Breast epithelium (tissue), 4 donors: ENCODE data around the gene SMAD6. TPM values are rescaled to one million over a fixed set of nuclear protein-coding genes. Genes with fewer than 3 reads are reported as not detected.
A peak's percentile ranks its signal among the peaks of the same experiment; 100 is the strongest.

Experiments used
- DNase-seq, 2 donors: peaks; one replicate each; pipeline ENCODE4 v3.0.0-alpha.2; 2019; ENCODE audit warnings: low spot score in 2 of 2
- H3K27ac ChIP-seq, 2 donors: fragments of 200-600 bp; sonication (generic) in 1 of 2; one replicate each; pipeline ENCODE4 v1.5.1; 2016 to 2019; ENCODE audit warnings: mild to moderate bottlenecking in 1 of 2
- H3K27me3 ChIP-seq, 2 donors: fragments of 200-600 bp; sonication (generic) in 1 of 2; one replicate each; pipeline versions ENCODE4 v1.5.1 to v1.6.0; 2017 to 2019; ENCODE audit warnings: control low read depth in 1 of 2, mild to moderate bottlenecking in 1 of 2
- H3K36me3 ChIP-seq: fragments of 200-600 bp; one replicate; pipeline ENCODE4 v1.5.1; 2019
- H3K4me1 ChIP-seq, 2 donors: fragments of 200-600 bp; sonication (generic); one replicate each; pipeline ENCODE4 v1.5.1; 2016 to 2019; ENCODE audit warnings: control low read depth in 1 of 2
- H3K4me3 ChIP-seq, 3 donors: fragments of 200-600 bp; sonication (generic); 1 replicate in 2 of 3; 2 replicates in 1 of 3; pipeline ENCODE4 v1.5.1; 2016 to 2019; ENCODE audit warnings: mild to moderate bottlenecking in 3 of 3, moderate library complexity in 2 of 3
- H3K9me3 ChIP-seq, 2 donors: fragments of 200-600 bp; sonication (generic) in 1 of 2; one replicate each; pipeline ENCODE4 v1.5.1; 2016 to 2019; ENCODE audit warnings: control low read depth in 1 of 2
- POLR2A ChIP-seq: fragments of 450-650 bp; IDR thresholded peaks from one replicate; pipeline ENCODE4 v1.6.1; 2016; ENCODE audit warnings: antibody characterized with exemption, mild to moderate bottlenecking, moderate library complexity
- POLR2AphosphoS5 ChIP-seq, 3 donors: sonication (generic); formaldehyde crosslinking; IDR thresholded peaks; one replicate each; pipeline ENCODE4 v1.6.1; 2017; ENCODE audit warnings: antibody characterized with exemption in 3 of 3
- intact Hi-C: fragments of 100-400 bp; cut with DNase I; formaldehyde crosslinking; loops from one replicate; pipeline ENCODE4 v1.15.1; 2023; ENCODE audit warnings: low total_unique reads
- total RNA-seq, 3 donors: library from RNA; depleted of rRNA; stranded (reverse); fragments of >200 nt; gene quantifications; one replicate each; pipeline ENCODE4 v1.1.0, GENCODE V29; 2016
- TF ChIP-seq, protein P1 (sequence below), 3 donors: fragments of 450-650 bp; IDR thresholded peaks; one replicate each; pipeline ENCODE4 v1.5.1; 2016 to 2017; ENCODE audit warnings: antibody characterized with exemption in 3 of 3, mild to moderate bottlenecking in 3 of 3, moderate library complexity in 3 of 3

The SMAD6 gene
- total RNA-seq, 3 donors from 2014 or later = 7.6 to 22.6 (median 13.4) TPM

DNA sequence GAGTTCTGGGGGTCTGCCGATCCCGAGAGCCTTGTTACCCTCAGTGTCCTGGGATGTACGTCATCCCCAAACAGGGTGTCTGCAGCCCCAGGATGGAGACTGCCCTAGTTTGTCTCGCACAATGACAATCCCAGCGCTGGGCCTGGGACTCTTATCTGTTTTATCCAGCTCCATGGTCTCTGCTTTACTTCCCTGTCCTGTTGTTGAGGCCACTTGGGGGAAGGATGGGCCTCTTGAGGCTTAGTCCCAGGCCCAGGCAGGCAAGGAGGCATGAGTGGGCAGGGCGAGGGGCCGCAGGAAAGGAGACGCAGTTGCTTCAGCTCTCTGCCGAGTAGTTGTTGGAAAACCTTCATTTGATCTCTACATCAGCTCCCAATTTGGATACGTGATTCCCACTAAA is 17.4 kb downstream of the SMAD6 start:
- intact Hi-C loops = no loop called here

DNA sequence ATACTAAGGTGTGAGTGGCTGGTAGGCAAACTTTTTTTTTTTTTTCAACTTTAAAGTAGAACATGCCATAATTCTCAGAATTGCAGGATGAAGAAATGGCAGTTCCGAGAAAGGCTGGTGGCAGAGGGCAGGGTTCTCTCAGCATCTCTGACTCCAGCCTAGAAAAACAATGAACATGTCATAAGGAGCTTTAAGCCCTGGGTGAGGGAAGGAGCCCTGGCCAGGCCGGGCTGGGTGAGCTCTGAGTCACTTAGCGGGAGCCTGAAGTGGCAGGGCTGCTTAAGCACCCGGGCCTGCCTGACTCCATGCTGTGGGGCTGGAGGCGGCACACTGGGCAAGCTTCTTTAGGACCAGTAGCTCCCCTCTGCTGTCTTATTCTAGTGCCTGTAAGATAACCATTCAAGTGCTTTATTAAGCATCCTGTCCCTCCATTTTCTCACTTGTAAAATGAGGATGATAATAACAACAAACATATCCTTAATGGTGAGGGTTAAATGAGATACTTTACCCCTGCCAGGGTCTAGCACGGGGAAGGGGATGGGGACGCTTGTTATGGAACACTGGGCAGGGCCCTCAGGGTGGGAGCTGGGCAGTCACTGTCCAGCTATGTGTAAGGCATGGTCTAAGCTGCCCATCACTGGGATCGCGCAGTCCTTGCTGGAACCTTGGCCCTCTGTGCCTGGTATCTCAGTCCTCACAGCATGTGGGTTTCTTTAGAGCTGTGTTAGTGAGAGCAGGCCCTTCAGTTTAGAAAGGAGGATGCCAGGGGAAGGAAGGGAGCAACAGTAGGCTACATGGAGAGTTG is 18.4 kb downstream of the SMAD6 start:
- peaks cover 0 to 5% of the 10 kb centered on the region in 2 donors for H3K4me1 ChIP-seq
- H3K27ac ChIP-seq = peak overlapping the region in 1 of 2 donors; percentile 8
- TF ChIP-seq POLR2AphosphoS5 (IDR thresholded peaks at IDR 0.05) = no peak
- TF ChIP-seq, protein P1, sequence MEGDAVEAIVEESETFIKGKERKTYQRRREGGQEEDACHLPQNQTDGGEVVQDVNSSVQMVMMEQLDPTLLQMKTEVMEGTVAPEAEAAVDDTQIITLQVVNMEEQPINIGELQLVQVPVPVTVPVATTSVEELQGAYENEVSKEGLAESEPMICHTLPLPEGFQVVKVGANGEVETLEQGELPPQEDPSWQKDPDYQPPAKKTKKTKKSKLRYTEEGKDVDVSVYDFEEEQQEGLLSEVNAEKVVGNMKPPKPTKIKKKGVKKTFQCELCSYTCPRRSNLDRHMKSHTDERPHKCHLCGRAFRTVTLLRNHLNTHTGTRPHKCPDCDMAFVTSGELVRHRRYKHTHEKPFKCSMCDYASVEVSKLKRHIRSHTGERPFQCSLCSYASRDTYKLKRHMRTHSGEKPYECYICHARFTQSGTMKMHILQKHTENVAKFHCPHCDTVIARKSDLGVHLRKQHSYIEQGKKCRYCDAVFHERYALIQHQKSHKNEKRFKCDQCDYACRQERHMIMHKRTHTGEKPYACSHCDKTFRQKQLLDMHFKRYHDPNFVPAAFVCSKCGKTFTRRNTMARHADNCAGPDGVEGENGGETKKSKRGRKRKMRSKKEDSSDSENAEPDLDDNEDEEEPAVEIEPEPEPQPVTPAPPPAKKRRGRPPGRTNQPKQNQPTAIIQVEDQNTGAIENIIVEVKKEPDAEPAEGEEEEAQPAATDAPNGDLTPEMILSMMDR (IDR thresholded peaks at IDR 0.05) = no peak
- TF ChIP-seq POLR2A = no peak
- intact Hi-C loops = no loop called here
- H3K36me3 ChIP-seq = no peaks in the 10 kb centered on the region
- H3K4me3 ChIP-seq = no peak overlapping the region
- DNase-seq = no peak
- no peaks in the 10 kb centered on the region for H3K27me3 ChIP-seq
- no peaks in the 10 kb centered on the region for H3K9me3 ChIP-seq

More for the DNA sequence above, 17.4 kb downstream of the SMAD6 start:
- Histone ChIP-seq H3K9me3 (no peaks in the 10 kb centered on the region), H3K36me3 (no peaks in the 10 kb centered on the region), H3K4me1 (no peaks in the 10 kb centered on the region), H3K4me3 (no peak overlapping the region), H3K27me3 (no peaks in the 10 kb centered on the region), H3K27ac (no peak overlapping the region)
- no peak for DNase-seq
- TF ChIP-seq POLR2AphosphoS5 (IDR thresholded peaks at IDR 0.05) (no peak), POLR2A (no peak)
- TF ChIP-seq, protein P1 (IDR thresholded peaks at IDR 0.05) = no peak

DNA sequence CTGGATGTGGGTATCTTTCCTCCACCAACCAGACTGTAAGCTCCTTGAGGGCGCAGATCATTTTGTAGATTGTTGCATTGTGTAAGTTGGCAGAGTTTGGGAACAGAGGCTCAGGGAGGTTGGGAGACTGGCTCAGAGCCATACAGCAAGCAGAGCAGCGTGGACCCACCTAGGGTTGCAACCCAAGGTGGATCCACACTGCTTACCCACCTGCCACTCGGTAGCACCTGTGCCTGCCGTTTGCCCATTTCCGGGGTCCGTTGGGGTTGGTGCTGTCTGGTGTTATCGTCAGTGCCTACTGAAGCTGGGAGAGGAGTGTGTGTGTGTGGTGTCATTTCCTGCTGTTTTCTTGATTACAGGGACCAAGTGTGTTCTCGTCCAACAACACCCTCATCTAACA is 19.0 kb downstream of the SMAD6 start:
- H3K4me3 ChIP-seq = no peak overlapping the region
- H3K27ac ChIP-seq = peak overlapping the region in 1 of 2 donors; percentile 8
- H3K36me3 ChIP-seq = no peaks in the 10 kb centered on the region

DNA sequence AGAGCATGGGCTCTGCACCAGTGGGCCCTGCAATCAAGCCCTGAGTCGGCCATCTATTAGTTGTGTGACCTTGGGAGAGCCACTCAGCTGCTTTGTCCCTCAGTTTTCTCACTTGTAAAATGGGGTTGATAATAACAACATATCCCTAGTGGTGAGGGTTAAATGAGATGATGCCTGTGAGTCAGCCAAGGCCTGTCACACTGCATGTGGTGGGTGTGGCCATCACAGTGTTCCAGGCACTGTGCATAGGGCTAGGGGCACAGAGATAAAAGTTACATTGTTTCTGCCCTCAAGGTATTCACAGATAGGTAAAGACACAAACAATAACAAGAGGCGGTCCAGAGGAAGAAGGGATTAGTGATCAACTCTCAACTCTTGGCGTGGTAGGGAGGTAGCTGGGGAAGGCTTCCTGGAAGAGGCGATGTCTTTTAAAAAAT is 19.5 kb downstream of the SMAD6 start:
- Histone ChIP-seq H3K4me1 (peaks cover 0 to 5% of the 10 kb centered on the region in 2 donors), H3K36me3 (no peaks in the 10 kb centered on the region), H3K4me3 (no peak overlapping the region), H3K27me3 (no peaks in the 10 kb centered on the region), H3K9me3 (no peaks in the 10 kb centered on the region), H3K27ac (peak overlapping the region in 1 of 2 donors; percentile 8)
- no peak for DNase-seq
- TF ChIP-seq POLR2AphosphoS5 (IDR thresholded peaks at IDR 0.05) (no peak), POLR2A (no peak)
- TF ChIP-seq, protein P1 (IDR thresholded peaks at IDR 0.05) = no peak
- intact Hi-C loops = no loop called here

More for the DNA sequence above, 19.0 kb downstream of the SMAD6 start:
- Histone ChIP-seq H3K9me3 (no peaks in the 10 kb centered on the region), H3K4me1 (peaks cover 0 to 5% of the 10 kb centered on the region in 2 donors), H3K27me3 (no peaks in the 10 kb centered on the region)
- no peak for TF ChIP-seq POLR2AphosphoS5 (IDR thresholded peaks at IDR 0.05)
- TF ChIP-seq POLR2A = no peak
- TF ChIP-seq, protein P1 (IDR thresholded peaks at IDR 0.05) = no peak
- intact Hi-C loops = no loop called here
- no peak for DNase-seq

DNA sequence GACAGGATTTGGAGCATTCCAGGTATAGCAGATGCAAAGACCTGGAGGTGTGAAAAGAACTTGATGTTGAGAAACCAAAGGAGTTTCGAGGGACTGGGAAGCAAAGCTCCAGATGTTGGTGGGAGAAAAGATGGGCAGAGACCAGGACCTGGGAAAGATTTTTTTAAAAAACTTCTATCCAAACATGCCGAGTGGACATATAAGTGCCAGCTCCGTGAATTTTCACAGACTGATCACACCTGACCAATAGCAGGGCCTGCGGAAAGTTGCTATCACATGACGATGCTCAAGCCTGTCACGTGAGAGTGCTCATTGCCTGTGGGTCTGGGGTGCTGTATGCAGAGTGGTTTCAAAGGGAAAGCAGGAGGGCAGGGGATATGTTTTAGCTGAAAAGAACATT is 19.9 kb downstream of the SMAD6 start:
- DNase-seq = no peak
- no peak overlapping the region for H3K4me3 ChIP-seq
- H3K36me3 ChIP-seq = no peaks in the 10 kb centered on the region
- intact Hi-C loops = no loop called here
- no peak overlapping the region for H3K27ac ChIP-seq
- H3K27me3 ChIP-seq = no peaks in the 10 kb centered on the region
- no peaks in the 10 kb centered on the region for H3K9me3 ChIP-seq
- peaks cover 0 to 5% of the 10 kb centered on the region in 2 donors for H3K4me1 ChIP-seq
- TF ChIP-seq POLR2A (no peak), POLR2AphosphoS5 (IDR thresholded peaks at IDR 0.05) (no peak)
- TF ChIP-seq, protein P1 (IDR thresholded peaks at IDR 0.05) = no peak
